Thyroid gland (tissue), 4 donors: ENCODE measurements around the gene SLC15A1. TPM values are rescaled to one million over a fixed set of nuclear protein-coding genes. Genes with fewer than 3 reads are reported as not detected.

ENCODE experiments used
- DNase-seq, 2 donors: peaks; one replicate each; pipeline ENCODE4 v3.0.0-alpha.2; 2019
- H3K27ac ChIP-seq, 3 donors: fragments of 200-600 bp; sonication (generic); 1 replicate in 2 of 3; 2 replicates in 1 of 3; pipeline ENCODE4 v1.5.1; 2016 to 2019; ENCODE audit warnings: mild to moderate bottlenecking in 1 of 3, moderate library complexity in 1 of 3
- H3K27me3 ChIP-seq: fragments of 200-600 bp; sonication (generic); one replicate; pipeline ENCODE4 v1.5.1; 2019
- H3K36me3 ChIP-seq, 2 donors: fragments of 200-600 bp; sonication (generic); one replicate each; pipeline ENCODE4 v1.5.1; 2016 to 2019
- H3K4me1 ChIP-seq, 2 donors: fragments of 200-600 bp; sonication (generic); one replicate each; pipeline ENCODE4 v1.5.1; 2017 to 2019
- H3K4me3 ChIP-seq, 3 donors: fragments of 200-600 bp; sonication (generic); replicated peaks in 1 of 3; 1 replicate in 2 of 3; 2 replicates in 1 of 3; pipeline ENCODE4 v1.5.1; 2016; ENCODE audit warnings: mild to moderate bottlenecking in 1 of 3
- H3K9me3 ChIP-seq: fragments of 200-600 bp; sonication (generic); one replicate; pipeline ENCODE4 v1.5.1; 2017
- CTCF ChIP-seq, 6 experiments: fragments of 200-600 bp in 3 of 6; fragments of 450-650 bp in 3 of 6; sonication (generic) in 3 of 6; IDR thresholded peaks; one replicate each; pipeline ENCODE4 v1.5.1; 2016 to 2019; ENCODE audit warnings: antibody characterized with exemption in 6 of 6, mild to moderate bottlenecking in 2 of 6, inconsistent platforms in 1 of 6, moderate library complexity in 1 of 6
- POLR2A ChIP-seq, 2 donors: fragments of 450-650 bp; IDR thresholded peaks; one replicate each; pipeline ENCODE4 v1.6.1; 2017; ENCODE audit warnings: antibody characterized with exemption in 2 of 2, mild to moderate bottlenecking in 2 of 2, moderate library complexity in 1 of 2
- WGBS, 2 donors: methylation state at CpG; one replicate each; pipeline ENCODE4 v1.1.5; 2017; 5-methylcytosine and 5-hydroxymethylcytosine counted together
- intact Hi-C: fragments of 100-400 bp; cut with DNase I; formaldehyde crosslinking; loops from one replicate; pipeline ENCODE4 v1.15.1; 2023
- total RNA-seq, 4 donors: library from RNA; depleted of rRNA; stranded (reverse); fragments of >200 nt; gene quantifications; one replicate each; pipeline ENCODE4 v1.2.3, GENCODE V29; 2016

SLC15A1 gene
- total RNA-seq, 4 donors from 2014 or later = 0.33 TPM; not detected in 3

GRCh38 chr13:98778749-98779148 lies 26.3 kb upstream of the SLC15A1 start:
- intact Hi-C loops = no loop called here
- H3K27me3 ChIP-seq = no peaks in the 10 kb centered on the region
- WGBS, 2 donors = 78 to 81% methylated on average over 8 of the region's 8 CpGs

GRCh38 chr13:98776644-98777043 lies 24.2 kb upstream of the SLC15A1 start:
- no peaks in the 10 kb centered on the region for H3K36me3 ChIP-seq
- no peaks in the 10 kb centered on the region for H3K27me3 ChIP-seq
- no peak overlapping the region for H3K4me3 ChIP-seq
- intact Hi-C loops = no loop called here
- TF ChIP-seq CTCF (IDR thresholded peaks at IDR 0.05) = no peak
- TF ChIP-seq POLR2A (IDR thresholded peaks at IDR 0.05) = no peak
- no peak overlapping the region for H3K27ac ChIP-seq
- WGBS, 2 donors = 73 to 91% methylated on average over 5 of the region's 5 CpGs
- no peak for DNase-seq
- no peaks in the 10 kb centered on the region for H3K9me3 ChIP-seq
- H3K4me1 ChIP-seq = no peaks in the 10 kb centered on the region

More at GRCh38 chr13:98778749-98779148, 26.3 kb upstream of the SLC15A1 start:
- no peak overlapping the region for H3K4me3 ChIP-seq
- no peaks in the 10 kb centered on the region for H3K36me3 ChIP-seq
- TF ChIP-seq POLR2A (IDR thresholded peaks at IDR 0.05) (no peak), CTCF (IDR thresholded peaks at IDR 0.05) (no peak)
- H3K4me1 ChIP-seq = no peaks in the 10 kb centered on the region
- H3K27ac ChIP-seq = no peak overlapping the region
- no peak for DNase-seq
- no peaks in the 10 kb centered on the region for H3K9me3 ChIP-seq

- Histone ChIP-seq H3K9me3 (no peaks in the 10 kb centered on the region), H3K4me1 (no peaks in the 10 kb centered on the region), H3K27ac (no peak overlapping the region), H3K4me3 (no peak overlapping the region), H3K36me3 (no peaks in the 10 kb centered on the region), H3K27me3 (no peaks in the 10 kb centered on the region)
- intact Hi-C loops = no loop called here
- 89 to 93% methylated on average over 20 to 22 of the region's 22 CpGs for WGBS, 2 donors
- DNase-seq = no peak
- TF ChIP-seq CTCF (IDR thresholded peaks at IDR 0.05) (no peak), POLR2A (IDR thresholded peaks at IDR 0.05) (no peak)
Measured at GRCh38 chr13:98775844-98776598, 23.5 kb upstream of the SLC15A1 start.

GRCh38 chr13:98775386-98775785 lies 22.9 kb upstream of the SLC15A1 start:
- Histone ChIP-seq H3K4me1 (no peaks in the 10 kb centered on the region), H3K9me3 (no peaks in the 10 kb centered on the region), H3K4me3 (no peak overlapping the region), H3K36me3 (no peaks in the 10 kb centered on the region), H3K27ac (no peak overlapping the region), H3K27me3 (no peaks in the 10 kb centered on the region)
- intact Hi-C loops = no loop called here
- 73 to 74% methylated on average over 10 to 15 of the region's 15 CpGs for WGBS, 2 donors
- no peak for DNase-seq
- no peak for TF ChIP-seq POLR2A (IDR thresholded peaks at IDR 0.05)
- no peak for TF ChIP-seq CTCF (IDR thresholded peaks at IDR 0.05)

GRCh38 chr13:98774776-98775175 lies 22.3 kb upstream of the SLC15A1 start:
- H3K4me1 ChIP-seq = no peaks in the 10 kb centered on the region
- WGBS, 2 donors = 79 to 93% methylated on average over 9 of the region's 9 CpGs
- H3K9me3 ChIP-seq = no peaks in the 10 kb centered on the region
- intact Hi-C loops = no loop called here
- no peaks in the 10 kb centered on the region for H3K27me3 ChIP-seq
- TF ChIP-seq POLR2A (IDR thresholded peaks at IDR 0.05) = no peak
- TF ChIP-seq CTCF (IDR thresholded peaks at IDR 0.05) = no peak
- no peaks in the 10 kb centered on the region for H3K36me3 ChIP-seq
- no peak overlapping the region for H3K27ac ChIP-seq
- no peak for DNase-seq
- H3K4me3 ChIP-seq = no peak overlapping the region
